H1 (cell line): Measurements from ENCODE around the gene GTF2F1. TPM values are rescaled to one million over a fixed set of nuclear protein-coding genes. Genes with fewer than 3 reads are reported as not detected.

ENCODE experiments used
- CTCF ChIA-PET: fragments of 300-600 bp; sonication (Branson Sonifier 250); formaldehyde crosslinking; loops from one replicate; lab custom pipeline; 2021; ENCODE audit not compliant: partially characterized antibody; lab: Charles Lee
- POLR2A ChIA-PET: fragments of 300-600 bp; sonication (Branson Sonifier 250); formaldehyde crosslinking; loops from one replicate; lab custom pipeline; 2021; ENCODE audit warnings: inconsistent platforms; ENCODE audit not compliant: partially characterized antibody; lab: Charles Lee
- DNase-seq, 2 experiments: peaks; one replicate each; pipeline versions ENCODE4 v3.0.0 to v3.0.0-alpha.2; 2010 to 2022; ENCODE audit warnings: low spot score in 2 of 2, low read depth in 1 of 2, mixed read lengths in 1 of 2
- FAIRE-seq: peaks from 2 replicates; lab custom pipeline; 2011; peaks lifted over from hg19 to GRCh38; lab: Jason Lieb, UNC
- H2AFZ ChIP-seq: 2 replicates; pipeline ENCODE4 v1.8.1; 2012; ENCODE audit warnings: low read length, inconsistent platforms
- H2AK5ac ChIP-seq: 2 replicates; pipeline ENCODE4 v1.6.1; 2013; ENCODE audit warnings: low read depth, low read length
- H2BK120ac ChIP-seq: replicated peaks from 2 replicates; pipeline ENCODE3; 2013; ENCODE audit warnings: low read depth, low read length, inconsistent platforms
- H2BK12ac ChIP-seq: 2 replicates; pipeline ENCODE4 v1.6.1; 2013; ENCODE audit warnings: low read depth, low read length
- H2BK15ac ChIP-seq: 2 replicates; pipeline ENCODE4 v1.6.1; 2013; ENCODE audit warnings: low read length
- H2BK20ac ChIP-seq: 2 replicates; pipeline ENCODE4 v1.6.1; 2013; ENCODE audit warnings: low read length
- H2BK5ac ChIP-seq: 2 replicates; pipeline ENCODE4 v1.6.1; 2013; ENCODE audit warnings: low read depth, low read length
- H3K14ac ChIP-seq: 2 replicates; pipeline ENCODE4 v1.6.1; 2013; ENCODE audit warnings: inconsistent platforms; ENCODE audit not compliant: insufficient read length
- H3K18ac ChIP-seq: 2 replicates; pipeline ENCODE4 v1.6.1; 2013; ENCODE audit warnings: low read length; ENCODE audit errors: extremely low read depth
- H3K23ac ChIP-seq: 2 replicates; pipeline ENCODE4 v1.6.1; 2013; ENCODE audit warnings: inconsistent platforms; ENCODE audit not compliant: insufficient read length
- H3K23me2 ChIP-seq: 2 replicates; pipeline ENCODE4 v1.6.1; 2013; ENCODE audit warnings: low read depth, low read length
- H3K27ac ChIP-seq: 2 replicates; pipeline ENCODE4 v1.6.1; 2011; ENCODE audit warnings: low read depth, low read length, inconsistent platforms
- H3K27me3 ChIP-seq, 4 experiments: replicated peaks in 1 of 4; 1 replicate in 1 of 4; 2 replicates in 3 of 4; pipeline versions ENCODE4 v1.6.1 to v1.8.1; 2011 to 2013; ENCODE audit warnings: low read length in 3 of 4, mild to moderate bottlenecking in 3 of 4, inconsistent platforms in 2 of 4, mixed read lengths in 2 of 4, moderate library complexity in 1 of 4; ENCODE audit not compliant: control insufficient read depth in 3 of 4, insufficient read depth in 3 of 4; ENCODE audit errors: extremely low read depth in 1 of 4
- H3K36me3 ChIP-seq, 4 experiments: 2 replicates each; pipeline versions ENCODE4 v1.6.1 to v1.8.1; 2011 to 2013; ENCODE audit warnings: mild to moderate bottlenecking in 4 of 4, low read length in 3 of 4, moderate library complexity in 2 of 4, control low read depth in 1 of 4, inconsistent platforms in 1 of 4; ENCODE audit not compliant: insufficient read depth in 4 of 4, control insufficient read depth in 2 of 4
- H3K4ac ChIP-seq: replicated peaks from 2 replicates; pipeline ENCODE3; 2013; ENCODE audit warnings: low read length, low read depth, mixed read lengths, inconsistent platforms; ENCODE audit not compliant: insufficient read length
- H3K4me1 ChIP-seq, 4 experiments: replicated peaks in 1 of 4; 1 replicate in 1 of 4; 2 replicates in 3 of 4; pipeline versions ENCODE4 v1.6.1 to v1.8.1; 2011 to 2013; ENCODE audit warnings: low read length in 3 of 4, inconsistent platforms in 2 of 4, mixed read lengths in 1 of 4; ENCODE audit not compliant: insufficient read depth in 4 of 4, control insufficient read depth in 3 of 4
- H3K4me2 ChIP-seq, 2 experiments: 2 replicates each; pipeline versions ENCODE4 v1.6.1 to v1.8.1; 2011 to 2013; ENCODE audit warnings: low read depth in 2 of 2, low read length in 2 of 2, control low read depth in 1 of 2, inconsistent platforms in 1 of 2, mild to moderate bottlenecking in 1 of 2; ENCODE audit not compliant: insufficient read depth in 1 of 2
- H3K4me3 ChIP-seq, 4 experiments: fragments of 200-600, 300-600 bp in 1 of 4; sonication (generic), shearing (Covaris generic), sonication (Bioruptor Twin) in 1 of 4; 2 replicates each; pipeline versions ENCODE4 v1.5.1 to v1.8.1; 2011 to 2016; ENCODE audit warnings: low read length in 4 of 4, low read depth in 3 of 4, control low read depth in 2 of 4, inconsistent platforms in 2 of 4, mild to moderate bottlenecking in 2 of 4, mixed read lengths in 1 of 4, moderate library complexity in 1 of 4; ENCODE audit not compliant: insufficient read depth in 2 of 4; ENCODE audit errors: extremely low read depth in 1 of 4
- H3K56ac ChIP-seq: replicated peaks from 2 replicates; pipeline ENCODE3; 2013; ENCODE audit warnings: low read depth, mild to moderate bottlenecking, mixed read lengths, low read length, inconsistent platforms; ENCODE audit not compliant: insufficient read length
- H3K79me1 ChIP-seq: 2 replicates; pipeline ENCODE4 v1.6.1; 2013; ENCODE audit warnings: low read depth, low read length, control low read depth
- H3K79me2 ChIP-seq, 2 experiments: 2 replicates each; pipeline versions ENCODE4 v1.6.1 to v1.8.1; 2012 to 2013; ENCODE audit warnings: low read length in 2 of 2, mild to moderate bottlenecking in 2 of 2, inconsistent platforms in 1 of 2; ENCODE audit not compliant: insufficient read depth in 2 of 2, control insufficient read depth in 1 of 2
- H3K9ac ChIP-seq, 4 experiments: replicated peaks in 1 of 4; 1 replicate in 1 of 4; 2 replicates in 3 of 4; pipeline versions ENCODE4 v1.6.1 to v1.8.1; 2011 to 2013; ENCODE audit warnings: low read depth in 3 of 4, low read length in 3 of 4, control low read depth in 2 of 4, mild to moderate bottlenecking in 2 of 4, moderate library complexity in 2 of 4, inconsistent platforms in 1 of 4; ENCODE audit errors: extremely low read depth in 1 of 4
- H3K9me3 ChIP-seq, 2 experiments: 2 replicates each; pipeline versions ENCODE4 v1.6.1 to v1.8.1; 2012 to 2013; ENCODE audit warnings: mild to moderate bottlenecking in 2 of 2, moderate library complexity in 2 of 2, control low read depth in 1 of 2, inconsistent platforms in 1 of 2, low read depth in 1 of 2, low read length in 1 of 2, mixed read lengths in 1 of 2; ENCODE audit not compliant: insufficient read depth in 2 of 2
- H4K20me1 ChIP-seq, 2 experiments: replicated peaks in 1 of 2; 2 replicates each; pipeline versions ENCODE3 to v1.8.1; 2011 to 2013; ENCODE audit warnings: inconsistent platforms in 2 of 2, low read length in 2 of 2, mild to moderate bottlenecking in 1 of 2; ENCODE audit not compliant: insufficient read depth in 2 of 2, control insufficient read depth in 1 of 2
- H4K5ac ChIP-seq: 2 replicates; pipeline ENCODE4 v1.6.1; 2013; ENCODE audit warnings: low read length, low read depth, mixed read lengths, inconsistent platforms; ENCODE audit not compliant: insufficient read length
- H4K8ac ChIP-seq: 2 replicates; pipeline ENCODE4 v1.8.0; 2013; ENCODE audit warnings: mild to moderate bottlenecking, moderate library complexity, low read length, inconsistent platforms; ENCODE audit not compliant: insufficient read depth; ENCODE audit errors: extremely low read depth
- H4K91ac ChIP-seq: replicated peaks from 2 replicates; pipeline ENCODE3; 2013; ENCODE audit warnings: low read length, mixed read lengths, inconsistent platforms; ENCODE audit not compliant: insufficient read length
- ASH2L ChIP-seq: fragments of 200-600, 300-600 bp; sonication (generic); IDR thresholded peaks from one replicate; pipeline ENCODE4 v1.7.1; 2017; ENCODE audit warnings: low read length
- ATF3 ChIP-seq: IDR thresholded peaks from 2 replicates; pipeline ENCODE4 v1.6.1; 2011; ENCODE audit warnings: low read depth, mild to moderate bottlenecking, low read length; ENCODE audit not compliant: insufficient read depth
- BCL11A ChIP-seq, 2 experiments: IDR thresholded peaks; one replicate each; pipeline ENCODE4 v1.6.1; 2011; ENCODE audit warnings: low read depth in 2 of 2, low read length in 2 of 2, mild to moderate bottlenecking in 2 of 2
- EGR1 ChIP-seq: IDR thresholded peaks from 2 replicates; pipeline ENCODE4 v1.6.1; 2011; ENCODE audit warnings: low read depth, low read length, borderline replicate concordance
- HDAC2 ChIP-seq, 2 experiments: fragments of 300-600 bp in 1 of 2; sonication (generic) in 1 of 2; IDR thresholded peaks; 2 replicates each; pipeline ENCODE4 v1.6.1; 2011 to 2012; ENCODE audit warnings: low read depth in 2 of 2, low read length in 2 of 2, mild to moderate bottlenecking in 2 of 2, moderate library complexity in 2 of 2, borderline replicate concordance in 1 of 2, inconsistent platforms in 1 of 2
- JUND ChIP-seq: IDR thresholded peaks from 2 replicates; pipeline ENCODE4 v1.6.1; 2011; ENCODE audit warnings: mild to moderate bottlenecking, improper control_type of control experiment, low read length
- MAX ChIP-seq: IDR thresholded peaks from 2 replicates; pipeline ENCODE4 v1.6.1; 2012; ENCODE audit warnings: inconsistent platforms
- POLR2AphosphoS5 ChIP-seq: IDR thresholded peaks from 2 replicates; pipeline ENCODE4 v1.6.1; 2011; ENCODE audit warnings: low read depth, low read length
- SUZ12 ChIP-seq: fragments of 200-600 bp; sonication (generic); IDR thresholded peaks from 2 replicates; pipeline ENCODE4 v1.6.1; 2012; ENCODE audit warnings: mild to moderate bottlenecking, inconsistent platforms, low read length, moderate library complexity, mixed read lengths
- WGBS, 2 experiments: shearing (Covaris generic) in 1 of 2; methylation state at CpG; one replicate each; pipeline versions ENCODE4 v1.1.6 to v1.1.7; 2013 to 2015; ENCODE audit warnings: low lambda C conversion rate in 2 of 2, mixed read lengths in 2 of 2, inconsistent platforms in 1 of 2, low coverage in 1 of 2, missing lambda C conversion rate in 1 of 2; ENCODE audit not compliant: insufficient replicate concordance in 2 of 2, insufficient coverage in 1 of 2, insufficient read length in 1 of 2; ENCODE audit errors: extremely low coverage in 1 of 2, missing lambda C conversion rate in 1 of 2; 5-methylcytosine and 5-hydroxymethylcytosine counted together
- polyA plus RNA-seq, 7 experiments: library from polyadenylated mRNA; depleted of rRNA in 3 of 7; stranded (reverse) in 5 of 7; unstranded in 2 of 7; fragments of >200 nt in 5 of 7; fragments of 200-250 nt in 2 of 7; gene quantifications; 1 replicate in 5 of 7; 2 replicates in 1 of 7; 4 replicates in 1 of 7; pipeline versions ENCODE4 v1.2.1 to v1.2.3, GENCODE V29; 2011 to 2013; ENCODE audit warnings: missing spikeins in 2 of 7, mixed read lengths in 2 of 7
- total RNA-seq: library from RNA; stranded (reverse); fragmentation: NEBNext Ultra II Directional; extraction: Animal tissue kit (Norgen Biotek cat#: 25700); gene quantifications from 2 replicates; pipeline ENCODE4 v1.2.1, GENCODE V29; 2021

Gene GTF2F1
- total and polyA plus RNA-seq, 2 of the 8 experiments (the other 6 are each of a cell fraction or from before 2014, with no cell fraction given): 29.3 to 56.3 TPM

GRCh38 chr19:6424195-6424938 is 31.4 kb upstream of the GTF2F1 start, which contains the start of gene KHSRP:
Gene KHSRP, minus strand, starts transcription at chr19:6424811. Its CDS starts 110 bp downstream, at chr19:6424701.
- peak within 1 kb of the TSS; percentile 48 for H3K4ac ChIP-seq
- DNase-seq (peak in 1 of 2 experiments; percentile 59), FAIRE-seq (no peak)
- peaks cover 8% of the 10 kb centered on the region for H3K23me2 ChIP-seq
- H3K79me2 ChIP-seq: peaks cover 34 to 48% of the 10 kb centered on the region in 2 experiments
- H2BK15ac ChIP-seq: 0 out of 2 replicates have a peak within 1 kb of the TSS, but pooled peaks have one; percentile 72
- H3K27me3 ChIP-seq: no peaks in the 10 kb centered on the region; a peak in 1 of 7 replicates
- H4K5ac ChIP-seq: peak within 1 kb of the TSS; percentile 73
- peak within 1 kb of the TSS; percentile 65 for H3K27ac ChIP-seq
- H3K4me1 ChIP-seq: peaks cover 0 to 4% (median 0%) of the 10 kb centered on the region in 4 experiments; a peak in 2 of 7 replicates
- H3K23ac ChIP-seq: no peak within 1 kb of the TSS
- H3K9ac ChIP-seq: peak within 1 kb of the TSS; percentile 68 to 98 (median 78)
- H4K20me1 ChIP-seq: peaks cover 44 to 46% of the 10 kb centered on the region in 2 experiments
- H2AK5ac ChIP-seq: peak within 1 kb of the TSS; percentile 91; the same call in 1 of the 2 replicates
- H2BK12ac ChIP-seq: peak within 1 kb of the TSS; percentile 71; the same call in 1 of the 2 replicates
- H3K4me3 ChIP-seq: peak within 1 kb of the TSS; percentile 77 to 100 (median 96)
- H3K79me1 ChIP-seq: peaks cover 10% of the 10 kb centered on the region
- ChIA-PET POLR2A (interaction anchor here (0.6 to 2.3 kb wide), 29 partner anchors 9 to 339 kb away, joined by 3 to 15 read pairs (median 4); partner anchors contain the start of genes ALKBH7, CLPP, GTF2F1 and SLC25A23), CTCF (interaction anchor here (0.9 to 1.0 kb wide), 2 partner anchors 48 to 108 kb away, joined by 3 read pairs; no protein-coding TSS in a partner anchor)
- H3K4me2 ChIP-seq: peak within 1 kb of the TSS; percentile 90 to 95
- H2BK120ac ChIP-seq: peak within 1 kb of the TSS; percentile 90
- peaks cover 21 to 30% (median 28%) of the 10 kb centered on the region in 4 experiments for H3K36me3 ChIP-seq
- H2BK20ac ChIP-seq: no peak within 1 kb of the TSS
- H3K56ac ChIP-seq: peak within 1 kb of the TSS; percentile 77
- H3K9me3 ChIP-seq: peaks cover 0 to 5% of the 10 kb centered on the region in 2 experiments; a peak in 2 of 4 replicates
- 1% methylated on average over 23 of the region's 114 CpGs; no CpG with 5 or more reads in 1 of the 2 experiments for WGBS, 2 experiments
- 0 out of 2 replicates have a peak within 1 kb of the TSS, but pooled peaks have one; percentile 6 for H2AFZ ChIP-seq
- H4K8ac ChIP-seq: peak within 1 kb of the TSS; percentile 96
- no peak within 1 kb of the TSS for H3K14ac ChIP-seq
- H2BK5ac ChIP-seq: peak within 1 kb of the TSS; percentile 71; the same call in 1 of the 2 replicates
- peak within 1 kb of the TSS; percentile 67 for H3K18ac ChIP-seq
- peak within 1 kb of the TSS; percentile 93 for H4K91ac ChIP-seq
- TF ChIP-seq ATF3 (peak; percentile 56; the same call in 1 of the 2 replicates), SUZ12 (no peak), BCL11A (IDR thresholded peaks at IDR 0.05; ENCODE audit: low read depth in 2 of 2, low read length in 2 of 2) (no peak), HDAC2 (IDR thresholded peaks at IDR 0.05; ENCODE audit: borderline replicate concordance in 1 of 2, low read depth in 2 of 2, low read length in 2 of 2) (no peak), ASH2L (no peak), JUND (no peak), MAX (peak; percentile 26; the same call in 1 of the 2 replicates), POLR2AphosphoS5 (peak; percentile 49; the same call in 1 of the 2 replicates), EGR1 (peak; percentile 9; the same call in 1 of the 2 replicates)
